ENCODE data around the gene DUSP12. TPM values are rescaled to one million over a fixed set of nuclear protein-coding genes. Genes with fewer than 3 reads are reported as not detected.

The DUSP12 gene
- total and polyA plus RNA-seq, 2 donors (not counting 3 experiments of a cell fraction or from before 2014, with no cell fraction given) = 26.8 to 31.6 TPM

DNA sequence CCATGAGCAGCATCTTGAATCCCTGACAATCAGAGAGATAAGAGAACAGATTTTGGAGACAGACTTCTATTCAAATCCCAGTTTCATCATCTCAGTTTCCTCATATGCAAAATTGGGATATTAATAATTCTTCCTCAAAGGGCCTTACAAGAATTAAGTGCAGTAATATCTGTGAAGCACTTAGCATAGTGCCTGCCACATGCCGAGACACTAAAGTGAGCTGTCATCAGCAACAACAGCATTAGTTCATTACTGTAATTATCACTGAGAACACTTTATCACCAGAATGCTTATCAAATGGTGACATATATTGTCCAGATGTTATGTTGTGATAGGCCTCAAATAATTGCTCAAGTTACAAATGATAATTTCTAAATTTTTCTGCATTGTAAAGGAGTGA lies 29.2 kb upstream of the DUSP12 start:
- Histone ChIP-seq H2AFZ (ENCODE audit: low read depth, low read length) (no peak overlapping the region), H3K27me3 (ENCODE audit: control insufficient read depth in 2 of 2, insufficient read depth in 2 of 2, low read length in 2 of 2) (peaks cover 13 to 19% of the 10 kb centered on the region in 2 experiments), H3K79me2 (ENCODE audit: control insufficient read depth, insufficient read depth, low read length) (no peaks in the 10 kb centered on the region), H3K4me1 (ENCODE audit: control insufficient read depth, extremely low read depth, insufficient read depth, low read length) (no peaks in the 10 kb centered on the region), H4K20me1 (replicated peaks; ENCODE audit: control insufficient read depth, extremely low read depth, insufficient read depth, low read length) (no peaks in the 10 kb centered on the region), H3K9ac (replicated peaks; ENCODE audit: extremely low read depth, insufficient read depth, low read length) (no peak overlapping the region), H3K27ac (ENCODE audit: insufficient read depth, low read depth, low read length) (no peak overlapping the region), H3K36me3 (ENCODE audit: control insufficient read depth in 2 of 2, extremely low read depth in 1 of 2, insufficient read depth in 2 of 2, low read length in 2 of 2) (no peaks in the 10 kb centered on the region), H3K4me3 (replicated peaks in 1 of 3; ENCODE audit: insufficient read depth in 1 of 3, low read depth in 1 of 3, low read length in 3 of 3) (no peak overlapping the region), H3K9me1 (replicated peaks; ENCODE audit: control insufficient read depth, extremely low read depth, insufficient read depth, low read length) (no peaks in the 10 kb centered on the region), H3K4me2 (ENCODE audit: insufficient read depth, low read length) (no peak overlapping the region), H3K9me3 (replicated peaks; ENCODE audit: control insufficient read depth, insufficient read depth, low read length) (no peaks in the 10 kb centered on the region)
- FAIRE-seq (no peak), DNase-seq (ENCODE audit: low read depth, low spot score) (no peak)
- intact Hi-C loops (cut with micrococcal nuclease) = no loop called here
- TF ChIP-seq MYC (IDR thresholded peaks at IDR 0.05; ENCODE audit: low read depth, low read length) (no peak), JUN (IDR thresholded peaks at IDR 0.05; ENCODE audit: borderline replicate concordance, insufficient read depth, insufficient read length, low read depth) (no peak), EZH2 (IDR thresholded peaks at IDR 0.05; ENCODE audit: borderline replicate concordance, low read depth, low read length, severe bottlenecking) (no peak), FOS (IDR thresholded peaks at IDR 0.05; ENCODE audit: borderline replicate concordance, insufficient read depth, low read length) (no peak)
- TF ChIP-seq, protein P1, sequence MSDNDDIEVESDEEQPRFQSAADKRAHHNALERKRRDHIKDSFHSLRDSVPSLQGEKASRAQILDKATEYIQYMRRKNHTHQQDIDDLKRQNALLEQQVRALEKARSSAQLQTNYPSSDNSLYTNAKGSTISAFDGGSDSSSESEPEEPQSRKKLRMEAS (IDR thresholded peaks at IDR 0.05; ENCODE audit: insufficient read depth, insufficient read length) = no peak
- CTCF ChIA-PET = no interaction called here
- no TSS peak for BruUV-seq (replicated peaks)
- POLR2A ChIA-PET = no interaction called here
- dilution Hi-C loops (cut with MboI; ENCODE audit: extremely low pct_ligation_motif_present, low sequenced_read_pairs) = no loop called here

DNA sequence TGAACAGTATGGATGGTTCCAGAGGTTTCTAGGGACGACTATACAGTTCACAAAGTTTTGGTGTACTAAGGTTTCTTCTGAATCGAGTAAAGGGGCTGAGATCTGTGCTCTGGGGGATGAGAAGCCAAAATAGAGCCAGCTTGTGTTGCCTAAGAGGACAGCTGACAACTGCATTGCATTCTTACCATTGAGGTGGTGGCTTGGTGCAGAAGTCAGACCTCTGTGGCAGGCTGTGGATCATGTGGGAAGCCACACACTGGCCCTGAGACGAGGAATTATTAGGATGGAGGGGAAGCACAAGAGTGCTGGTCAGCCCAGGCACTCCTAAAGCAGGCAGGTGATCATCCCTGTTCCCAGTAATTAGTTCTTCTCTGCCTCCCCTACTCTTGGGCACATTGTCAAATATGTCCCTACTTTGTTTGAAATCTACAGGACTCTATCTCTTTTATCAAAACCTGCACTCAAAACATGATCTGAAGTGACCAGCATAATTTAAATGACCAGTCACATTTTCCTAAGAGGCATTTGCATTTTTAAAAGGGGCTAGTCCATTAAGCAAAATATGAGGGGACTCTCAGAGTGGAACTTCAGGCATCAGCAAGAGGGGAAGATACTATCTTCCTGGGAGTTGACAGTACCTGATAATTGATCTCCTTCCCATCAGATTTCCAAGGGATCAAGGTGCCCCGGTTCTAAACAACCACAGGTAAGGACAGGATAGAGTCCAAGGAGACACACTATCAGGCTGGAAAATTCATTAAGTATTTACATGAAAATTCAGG lies 28.4 kb upstream of the DUSP12 start, which contains the start of gene FCRLB:
Gene FCRLB (plus strand): TSS at position 589 of the 782 bp plus-strand sequence. CDS start 1,129 bp downstream, outside the sequence.
- no peaks in the 10 kb centered on the region for H3K79me2 ChIP-seq (ENCODE audit: control insufficient read depth, insufficient read depth, low read length)
- FAIRE-seq = no peak
- H3K27ac ChIP-seq (ENCODE audit: insufficient read depth, low read depth, low read length) = no peak within 1 kb of the TSS
- intact Hi-C loops (cut with micrococcal nuclease) = no loop called here
- H3K9me1 ChIP-seq (replicated peaks; ENCODE audit: control insufficient read depth, extremely low read depth, insufficient read depth, low read length) = no peaks in the 10 kb centered on the region
- H3K4me3 ChIP-seq (replicated peaks in 1 of 3; ENCODE audit: insufficient read depth in 1 of 3, low read depth in 1 of 3, low read length in 3 of 3) = no peak within 1 kb of the TSS
- no peak within 1 kb of the TSS for H3K9ac ChIP-seq (replicated peaks; ENCODE audit: extremely low read depth, insufficient read depth, low read length)
- no peak for DNase-seq (ENCODE audit: low read depth, low spot score)
- no peak within 1 kb of the TSS for H3K4me2 ChIP-seq (ENCODE audit: insufficient read depth, low read length)
- no peaks in the 10 kb centered on the region for H3K36me3 ChIP-seq (ENCODE audit: control insufficient read depth in 2 of 2, extremely low read depth in 1 of 2, insufficient read depth in 2 of 2, low read length in 2 of 2)
- H3K4me1 ChIP-seq (ENCODE audit: control insufficient read depth, extremely low read depth, insufficient read depth, low read length) = peaks cover 4% of the 10 kb centered on the region
- H4K20me1 ChIP-seq (replicated peaks; ENCODE audit: control insufficient read depth, extremely low read depth, insufficient read depth, low read length) = no peaks in the 10 kb centered on the region
- dilution Hi-C loops (cut with MboI; ENCODE audit: extremely low pct_ligation_motif_present, low sequenced_read_pairs) = no loop called here
- POLR2A ChIA-PET = no interaction called here
- no peak within 1 kb of the TSS for H2AFZ ChIP-seq (ENCODE audit: low read depth, low read length)
- TF ChIP-seq GATA2 (IDR thresholded peaks at IDR 0.05; ENCODE audit: insufficient read depth, insufficient read length, low read depth, low read length) (no peak), POLR2AphosphoS5 (IDR thresholded peaks at IDR 0.05; ENCODE audit: insufficient read depth, low read depth, low read length) (no peak), FOS (IDR thresholded peaks at IDR 0.05; ENCODE audit: borderline replicate concordance, insufficient read depth, low read length) (no peak), EZH2 (IDR thresholded peaks at IDR 0.05; ENCODE audit: borderline replicate concordance, low read depth, low read length, severe bottlenecking) (no peak), MYC (IDR thresholded peaks at IDR 0.05; ENCODE audit: low read depth, low read length) (no peak), POLR2A (IDR thresholded peaks at IDR 0.05; ENCODE audit: low read depth, low read length) (no peak), JUN (IDR thresholded peaks at IDR 0.05; ENCODE audit: borderline replicate concordance, insufficient read depth, insufficient read length, low read depth) (no peak)
- TF ChIP-seq, protein P1 (IDR thresholded peaks at IDR 0.05; ENCODE audit: insufficient read depth, insufficient read length) = no peak
- TF ChIP-seq, protein P2, sequence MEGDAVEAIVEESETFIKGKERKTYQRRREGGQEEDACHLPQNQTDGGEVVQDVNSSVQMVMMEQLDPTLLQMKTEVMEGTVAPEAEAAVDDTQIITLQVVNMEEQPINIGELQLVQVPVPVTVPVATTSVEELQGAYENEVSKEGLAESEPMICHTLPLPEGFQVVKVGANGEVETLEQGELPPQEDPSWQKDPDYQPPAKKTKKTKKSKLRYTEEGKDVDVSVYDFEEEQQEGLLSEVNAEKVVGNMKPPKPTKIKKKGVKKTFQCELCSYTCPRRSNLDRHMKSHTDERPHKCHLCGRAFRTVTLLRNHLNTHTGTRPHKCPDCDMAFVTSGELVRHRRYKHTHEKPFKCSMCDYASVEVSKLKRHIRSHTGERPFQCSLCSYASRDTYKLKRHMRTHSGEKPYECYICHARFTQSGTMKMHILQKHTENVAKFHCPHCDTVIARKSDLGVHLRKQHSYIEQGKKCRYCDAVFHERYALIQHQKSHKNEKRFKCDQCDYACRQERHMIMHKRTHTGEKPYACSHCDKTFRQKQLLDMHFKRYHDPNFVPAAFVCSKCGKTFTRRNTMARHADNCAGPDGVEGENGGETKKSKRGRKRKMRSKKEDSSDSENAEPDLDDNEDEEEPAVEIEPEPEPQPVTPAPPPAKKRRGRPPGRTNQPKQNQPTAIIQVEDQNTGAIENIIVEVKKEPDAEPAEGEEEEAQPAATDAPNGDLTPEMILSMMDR (IDR thresholded peaks at IDR 0.05; ENCODE audit: extremely low read depth in 1 of 2, insufficient read depth in 1 of 2, low read depth in 1 of 2, low read length in 2 of 2) = no peak
- no TSS peak for BruUV-seq (replicated peaks)
- no peaks in the 10 kb centered on the region for H3K9me3 ChIP-seq (replicated peaks; ENCODE audit: control insufficient read depth, insufficient read depth, low read length)
- CTCF ChIA-PET = no interaction called here
- H3K27me3 ChIP-seq (ENCODE audit: control insufficient read depth in 2 of 2, insufficient read depth in 2 of 2, low read length in 2 of 2) = peaks cover 8 to 16% of the 10 kb centered on the region in 2 experiments

Data from endothelial cell of umbilical vein (primary cell).